H9 (cell line): ENCODE results near the gene MASP2. TPM values are rescaled to one million over a fixed set of nuclear protein-coding genes. Genes with fewer than 3 reads are reported as not detected.

Experiments
- DNase-seq: peaks from one replicate; pipeline ENCODE4 v3.0.0-alpha.2; 2017
- H2AFZ ChIP-seq: one replicate; pipeline ENCODE4 v1.6.1; 2013; ENCODE audit warnings: mild to moderate bottlenecking, low read length, control low read depth, moderate library complexity
- H2AK5ac ChIP-seq: 2 replicates; pipeline ENCODE4 v1.6.1; 2013; ENCODE audit warnings: low read length, control low read depth, mixed read lengths; ENCODE audit not compliant: insufficient read length
- H2BK120ac ChIP-seq: one replicate; pipeline ENCODE4 v1.6.1; 2013; ENCODE audit warnings: low read depth, mild to moderate bottlenecking, low read length, control low read depth, inconsistent platforms; ENCODE audit not compliant: poor library complexity, severe bottlenecking
- H2BK12ac ChIP-seq: 2 replicates; pipeline ENCODE4 v1.6.1; 2013; ENCODE audit warnings: low read length, control low read depth, mixed read lengths, low read depth; ENCODE audit not compliant: insufficient read length
- H2BK15ac ChIP-seq: 2 replicates; pipeline ENCODE4 v1.6.1; 2013; ENCODE audit warnings: low read depth, low read length, control low read depth
- H2BK20ac ChIP-seq: one replicate; pipeline ENCODE4 v1.6.1; 2013; ENCODE audit warnings: low read depth, mild to moderate bottlenecking, low read length, control low read depth, inconsistent platforms; ENCODE audit not compliant: poor library complexity, severe bottlenecking
- H2BK5ac ChIP-seq: 2 replicates; pipeline ENCODE4 v1.6.1; 2013; ENCODE audit warnings: low read length, control low read depth, mixed read lengths; ENCODE audit not compliant: insufficient read length
- H3K14ac ChIP-seq: 2 replicates; pipeline ENCODE4 v1.6.1; 2013; ENCODE audit warnings: low read length, control low read depth; ENCODE audit not compliant: insufficient read depth
- H3K18ac ChIP-seq: 2 replicates; pipeline ENCODE4 v1.6.1; 2013; ENCODE audit warnings: low read depth, mild to moderate bottlenecking, mixed read lengths, low read length, control low read depth; ENCODE audit not compliant: insufficient read length
- H3K23ac ChIP-seq: 2 replicates; pipeline ENCODE4 v1.6.1; 2013; ENCODE audit warnings: low read length, control low read depth, mixed read lengths, low read depth; ENCODE audit not compliant: insufficient read length
- H3K23me2 ChIP-seq: 2 replicates; pipeline ENCODE4 v1.6.1; 2013; ENCODE audit warnings: low read depth, mild to moderate bottlenecking, mixed read lengths, low read length, control low read depth; ENCODE audit not compliant: insufficient read length, poor library complexity, severe bottlenecking
- H3K27ac ChIP-seq: 2 replicates; pipeline ENCODE4 v1.5.1; 2013; ENCODE audit warnings: low read length, control low read depth, mixed read lengths, low read depth; ENCODE audit not compliant: insufficient read length
- H3K27me3 ChIP-seq: 2 replicates; pipeline ENCODE4 v1.6.1; 2013; ENCODE audit warnings: low read length, control low read depth, inconsistent platforms; ENCODE audit not compliant: insufficient read depth
- H3K4ac ChIP-seq: 2 replicates; pipeline ENCODE4 v1.6.1; 2013; ENCODE audit warnings: low read depth, mild to moderate bottlenecking, control low read depth, inconsistent platforms, low read length, moderate library complexity
- H3K4me1 ChIP-seq: 2 replicates; pipeline ENCODE4 v1.6.1; 2013; ENCODE audit warnings: low read length, control low read depth, inconsistent platforms; ENCODE audit not compliant: insufficient read depth
- H3K4me2 ChIP-seq: 2 replicates; pipeline ENCODE4 v1.6.1; 2013; ENCODE audit warnings: low read length, control low read depth, mixed read lengths; ENCODE audit not compliant: insufficient read length, insufficient read depth
- H3K56ac ChIP-seq: 2 replicates; pipeline ENCODE4 v1.6.1; 2013; ENCODE audit warnings: low read depth, mild to moderate bottlenecking, mixed read lengths, low read length, control low read depth; ENCODE audit not compliant: insufficient read length
- H3K79me1 ChIP-seq: 2 replicates; pipeline ENCODE4 v1.6.1; 2013; ENCODE audit warnings: low read depth, mild to moderate bottlenecking, moderate library complexity, low read length, control low read depth, inconsistent platforms; ENCODE audit not compliant: insufficient read depth, poor library complexity, severe bottlenecking
- H3K79me2 ChIP-seq: 2 replicates; pipeline ENCODE4 v1.6.1; 2013; ENCODE audit warnings: low read length, control low read depth, inconsistent platforms; ENCODE audit not compliant: insufficient read depth
- H3K9ac ChIP-seq: 2 replicates; pipeline ENCODE4 v1.6.1; 2013; ENCODE audit warnings: low read length, control low read depth, mixed read lengths; ENCODE audit not compliant: insufficient read length; ENCODE audit errors: extremely low read depth
- H3K9me3 ChIP-seq: one replicate; pipeline ENCODE4 v1.6.1; 2013; ENCODE audit warnings: low read depth, low read length, inconsistent platforms; ENCODE audit not compliant: control insufficient read depth
- H3T11ph ChIP-seq: one replicate; pipeline ENCODE4 v1.6.1; 2013; ENCODE audit warnings: mild to moderate bottlenecking, low read length, control low read depth, inconsistent platforms
- H4K20me1 ChIP-seq: one replicate; pipeline ENCODE4 v1.6.1; 2013; ENCODE audit not compliant: control insufficient read depth, insufficient read length, insufficient read depth
- H4K5ac ChIP-seq: 2 replicates; pipeline ENCODE4 v1.6.1; 2013; ENCODE audit warnings: low read depth, mild to moderate bottlenecking, mixed read lengths, low read length, control low read depth; ENCODE audit not compliant: insufficient read length
- H4K8ac ChIP-seq: replicated peaks from 2 replicates; pipeline ENCODE4 v1.6.1; 2013; ENCODE audit warnings: low read length, control low read depth, mixed read lengths, low read depth; ENCODE audit not compliant: insufficient read length
- H4K91ac ChIP-seq: 2 replicates; pipeline ENCODE4 v1.6.1; 2013; ENCODE audit warnings: low read depth, mild to moderate bottlenecking, moderate library complexity, mixed read lengths, low read length, control low read depth; ENCODE audit not compliant: insufficient read length
- H3K27ac Mint-ChIP-seq, 3 experiments: 2 replicates in 2 of 3; 3 replicates in 1 of 3; pipeline ENCODE4 v1.8.0; 2020 to 2021; ENCODE audit warnings: mixed read lengths in 3 of 3, mild to moderate bottlenecking in 1 of 3, moderate library complexity in 1 of 3
- H3K27me3 Mint-ChIP-seq: 2 replicates; pipeline ENCODE4 v1.8.0; 2021; ENCODE audit warnings: low read depth, mild to moderate bottlenecking, moderate library complexity, mixed read lengths
- H3K36me3 Mint-ChIP-seq, 3 experiments: 2 replicates in 2 of 3; 3 replicates in 1 of 3; pipeline ENCODE4 v1.8.0; 2020 to 2021; ENCODE audit warnings: low read depth in 3 of 3, mixed read lengths in 3 of 3; ENCODE audit not compliant: insufficient read depth in 1 of 3
- H3K4me1 Mint-ChIP-seq, 2 experiments: 2 replicates each; pipeline ENCODE4 v1.8.0; 2020; ENCODE audit warnings: mixed read lengths in 2 of 2
- H3K4me3 Mint-ChIP-seq, 2 experiments: 2 replicates in 1 of 2; 3 replicates in 1 of 2; pipeline ENCODE4 v1.8.0; 2020 to 2021; ENCODE audit warnings: mild to moderate bottlenecking in 2 of 2, mixed read lengths in 2 of 2, moderate library complexity in 1 of 2
- H3K9me3 Mint-ChIP-seq, 2 experiments: 2 replicates in 1 of 2; 3 replicates in 1 of 2; pipeline ENCODE4 v1.8.0; 2020; ENCODE audit warnings: mild to moderate bottlenecking in 2 of 2, mixed read lengths in 2 of 2, moderate library complexity in 1 of 2
- WGBS: extraction: QIAGEN DNeasy Blood & Tissue Kit; methylation state at CpG from one replicate; pipeline ENCODE4 v1.1.7; 2013; ENCODE audit warnings: missing lambda C conversion rate, low lambda C conversion rate, mixed read lengths; ENCODE audit not compliant: insufficient read length; ENCODE audit errors: extremely low coverage; 5-methylcytosine and 5-hydroxymethylcytosine counted together
- total RNA-seq: library from RNA; stranded (reverse); gene quantifications from 2 replicates; pipeline ENCODE4 v1.2.1, GENCODE V29; 2021
- TF ChIP-seq, protein P1 (sequence below): fragments of 200-600 bp; sonication (generic); conservative IDR thresholded peaks from 3 replicates; pipeline ENCODE4 v1.8.0; 2021; ENCODE audit warnings: antibody characterized with exemption, mild to moderate bottlenecking

MASP2 gene
- total RNA-seq, 1 experiment from 2014 or later, result 0.46 TPM

DNA sequence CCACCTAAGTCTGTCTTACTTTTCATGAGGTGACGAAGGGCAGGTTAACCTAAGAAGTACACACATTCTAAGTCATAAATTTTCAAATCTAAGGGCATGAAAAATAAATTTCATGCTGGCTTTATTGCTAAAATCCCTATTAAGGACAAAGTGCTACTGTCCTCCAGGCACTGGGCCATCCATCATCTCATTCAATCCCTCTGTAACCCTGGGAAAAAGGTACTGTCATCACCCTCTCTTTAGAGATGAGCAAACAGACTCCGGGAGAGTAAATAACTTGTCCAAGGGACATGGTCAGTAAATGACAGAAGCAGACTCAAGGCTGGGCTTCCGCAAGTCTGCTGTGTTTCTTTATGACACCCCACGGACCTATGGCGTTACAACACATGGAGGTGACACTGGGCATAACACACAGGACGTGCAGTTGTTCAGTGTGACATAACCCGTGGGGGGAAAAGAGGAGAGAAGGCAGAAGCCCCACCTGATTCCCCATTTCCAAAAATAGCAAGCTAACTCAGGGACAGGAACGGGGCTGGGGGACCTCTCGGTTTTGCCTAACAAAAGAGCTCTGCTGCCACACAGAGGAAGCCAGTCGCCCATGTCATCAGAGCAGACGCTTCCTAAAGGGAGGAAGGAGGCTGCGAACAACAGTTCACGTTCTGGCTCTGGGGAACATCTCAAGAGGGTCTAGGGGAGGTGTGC lies 25.3 kb upstream of the MASP2 start:
- Histone ChIP-seq H2BK120ac (no peak overlapping the region), H3K9ac (no peak overlapping the region), H3K14ac (no peak overlapping the region), H4K20me1 (no peaks in the 10 kb centered on the region), H3K23me2 (no peaks in the 10 kb centered on the region), H3K4ac (no peak overlapping the region), H4K8ac (no peak overlapping the region), H3K4me2 (no peak overlapping the region), H3K79me1 (no peaks in the 10 kb centered on the region), H3K23ac (no peak overlapping the region), H2BK20ac (no peak overlapping the region), H4K91ac (no peak overlapping the region), H3K4me1 (no peaks in the 10 kb centered on the region), H3K27ac (no peak overlapping the region), H3K27me3 (no peaks in the 10 kb centered on the region), H3K79me2 (no peaks in the 10 kb centered on the region), H3K9me3 (no peaks in the 10 kb centered on the region), H2BK12ac (no peak overlapping the region), H4K5ac (no peak overlapping the region), H3K18ac (no peak overlapping the region), H2AFZ (no peak overlapping the region), H2BK5ac (no peak overlapping the region), H3K56ac (no peak overlapping the region), H2AK5ac (no peak overlapping the region), H2BK15ac (no peak overlapping the region), H3T11ph (no peak overlapping the region)
- Mint-ChIP-seq H3K9me3 (no peaks in the 10 kb centered on the region), H3K27me3 (no peaks in the 10 kb centered on the region), H3K27ac (peak overlapping the region in 1 of 3 experiments; percentile 91; a peak in 1 of 7 replicates), H3K4me1 (peaks cover 2 to 5% of the 10 kb centered on the region in 2 experiments; a peak in 1 of 4 replicates), H3K36me3 (peaks cover 53 to 93% (median 87%) of the 10 kb centered on the region in 3 experiments), H3K4me3 (no peak overlapping the region)
- no CpG with 5 or more reads among the region's 13 CpGs for WGBS
- no peak for DNase-seq
- TF ChIP-seq, protein P1, sequence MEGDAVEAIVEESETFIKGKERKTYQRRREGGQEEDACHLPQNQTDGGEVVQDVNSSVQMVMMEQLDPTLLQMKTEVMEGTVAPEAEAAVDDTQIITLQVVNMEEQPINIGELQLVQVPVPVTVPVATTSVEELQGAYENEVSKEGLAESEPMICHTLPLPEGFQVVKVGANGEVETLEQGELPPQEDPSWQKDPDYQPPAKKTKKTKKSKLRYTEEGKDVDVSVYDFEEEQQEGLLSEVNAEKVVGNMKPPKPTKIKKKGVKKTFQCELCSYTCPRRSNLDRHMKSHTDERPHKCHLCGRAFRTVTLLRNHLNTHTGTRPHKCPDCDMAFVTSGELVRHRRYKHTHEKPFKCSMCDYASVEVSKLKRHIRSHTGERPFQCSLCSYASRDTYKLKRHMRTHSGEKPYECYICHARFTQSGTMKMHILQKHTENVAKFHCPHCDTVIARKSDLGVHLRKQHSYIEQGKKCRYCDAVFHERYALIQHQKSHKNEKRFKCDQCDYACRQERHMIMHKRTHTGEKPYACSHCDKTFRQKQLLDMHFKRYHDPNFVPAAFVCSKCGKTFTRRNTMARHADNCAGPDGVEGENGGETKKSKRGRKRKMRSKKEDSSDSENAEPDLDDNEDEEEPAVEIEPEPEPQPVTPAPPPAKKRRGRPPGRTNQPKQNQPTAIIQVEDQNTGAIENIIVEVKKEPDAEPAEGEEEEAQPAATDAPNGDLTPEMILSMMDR, result no peak
